HEK293 (cell line): ENCODE results near the gene THEMIS2.

Experiments used
- CTCF ChIA-PET: fragments of 350-600 bp; formaldehyde crosslinking; extraction: SDS; loops from one replicate; lab custom pipeline; 2021; ENCODE audit warnings: antibody characterized with exemption; lab: Yijun Ruan, JAX
- POLR2A ChIA-PET: fragments of 300-600 bp; formaldehyde crosslinking; extraction: SDS; loops from one replicate; lab custom pipeline; 2020; ENCODE audit warnings: antibody characterized with exemption, inconsistent platforms; lab: Yijun Ruan, JAX
- H3K27ac ChIP-seq: fragments of 200-500 bp; sonication (Bioruptor generic); 2 replicates; pipeline ENCODE4 v1.5.1; 2014; ENCODE audit warnings: low read depth, low read length, control low read depth, inconsistent platforms; ENCODE audit errors: extremely low read depth
- H3K36me3 ChIP-seq, 2 experiments: fragments of 200-500 bp in 1 of 2; sonication (Bioruptor generic) in 1 of 2; 1 replicate in 1 of 2; 2 replicates in 1 of 2; pipeline ENCODE4 v1.5.1; 2014 to 2017; ENCODE audit warnings: inconsistent platforms in 2 of 2, low read length in 2 of 2; ENCODE audit not compliant: control insufficient read depth in 2 of 2, insufficient read depth in 1 of 2
- H3K4me1 ChIP-seq: fragments of 200-500 bp; sonication (Bioruptor generic); 2 replicates; pipeline ENCODE4 v1.5.1; 2014; ENCODE audit warnings: mild to moderate bottlenecking, low read length, inconsistent platforms; ENCODE audit not compliant: control insufficient read depth, insufficient read depth
- H3K4me3 ChIP-seq: 2 replicates; pipeline ENCODE4 v1.5.1; 2011; ENCODE audit warnings: low read depth, mild to moderate bottlenecking, control low read depth, low read length, moderate library complexity
- H3K9me3 ChIP-seq: fragments of 200-500 bp; sonication (Bioruptor generic); 2 replicates; pipeline ENCODE4 v1.5.1; 2014; ENCODE audit warnings: low read depth, low read length, inconsistent platforms; ENCODE audit not compliant: control insufficient read depth, insufficient read depth
- AEBP2 ChIP-seq: fragments of 450-650 bp; formaldehyde crosslinking; IDR thresholded peaks from 2 replicates; pipeline ENCODE4 v1.5.1; 2016; ENCODE audit warnings: missing biosample characterization, missing genetic modification characterization, borderline replicate concordance
- EGR2 ChIP-seq: fragments of 450-650 bp; formaldehyde crosslinking; IDR thresholded peaks from 2 replicates; pipeline ENCODE4 v1.5.1; 2016; ENCODE audit warnings: low read depth, missing biosample characterization, missing genetic modification characterization
- GLI4 ChIP-seq: fragments of 450-650 bp; formaldehyde crosslinking; IDR thresholded peaks from 2 replicates; pipeline ENCODE4 v1.5.1; 2016; ENCODE audit warnings: missing biosample characterization, missing genetic modification characterization
- INSM2 ChIP-seq: fragments of 450-650 bp; formaldehyde crosslinking; IDR thresholded peaks from 2 replicates; pipeline ENCODE4 v1.5.1; 2016; ENCODE audit warnings: missing biosample characterization, missing genetic modification characterization
- KLF1 ChIP-seq: fragments of 450-650 bp; formaldehyde crosslinking; IDR thresholded peaks from 2 replicates; pipeline ENCODE4 v1.5.1; 2016; ENCODE audit warnings: missing biosample characterization, missing genetic modification characterization
- KLF17 ChIP-seq: fragments of 450-650 bp; formaldehyde crosslinking; IDR thresholded peaks from 2 replicates; pipeline ENCODE4 v1.5.1; 2016; ENCODE audit warnings: missing biosample characterization, missing genetic modification characterization
- KLF8 ChIP-seq: fragments of 450-650 bp; formaldehyde crosslinking; IDR thresholded peaks from 2 replicates; pipeline ENCODE4 v1.5.1; 2016; ENCODE audit warnings: missing biosample characterization, missing genetic modification characterization
- OVOL3 ChIP-seq: fragments of 450-650 bp; formaldehyde crosslinking; IDR thresholded peaks from 2 replicates; pipeline ENCODE4 v1.5.1; 2016; ENCODE audit warnings: missing biosample characterization, missing genetic modification characterization
- PRDM10 ChIP-seq: fragments of 450-650 bp; formaldehyde crosslinking; IDR thresholded peaks from 2 replicates; pipeline ENCODE4 v1.5.1; 2016; ENCODE audit warnings: missing biosample characterization, missing genetic modification characterization
- REPIN1 ChIP-seq: fragments of 450-650 bp; formaldehyde crosslinking; IDR thresholded peaks from 2 replicates; pipeline ENCODE4 v1.5.1; 2017; ENCODE audit warnings: missing biosample characterization, missing genetic modification characterization, low read depth
- TRIM28 ChIP-seq: IDR thresholded peaks from 2 replicates; pipeline ENCODE4 v1.6.1; 2011; ENCODE audit warnings: low read length, control low read depth, borderline replicate concordance
- YY2 ChIP-seq: fragments of 450-650 bp; formaldehyde crosslinking; IDR thresholded peaks from 2 replicates; pipeline ENCODE4 v1.5.1; 2016; ENCODE audit warnings: missing biosample characterization, missing genetic modification characterization
- ZBTB20 ChIP-seq: fragments of 450-650 bp; formaldehyde crosslinking; IDR thresholded peaks from 2 replicates; pipeline ENCODE4 v1.5.1; 2016; ENCODE audit warnings: missing biosample characterization, missing genetic modification characterization
- ZFHX2 ChIP-seq: fragments of 450-650 bp; formaldehyde crosslinking; conservative IDR thresholded peaks from 2 replicates; pipeline ENCODE4 v1.5.1; 2016; ENCODE audit warnings: missing biosample characterization, missing genetic modification characterization
- ZNF133 ChIP-seq: fragments of 450-650 bp; formaldehyde crosslinking; IDR thresholded peaks from 2 replicates; pipeline ENCODE4 v1.5.1; 2016; ENCODE audit warnings: missing biosample characterization, missing genetic modification characterization
- ZNF140 ChIP-seq: fragments of 450-650 bp; formaldehyde crosslinking; IDR thresholded peaks from 2 replicates; pipeline ENCODE4 v1.5.1; 2016; ENCODE audit warnings: missing biosample characterization, missing genetic modification characterization
- ZNF148 ChIP-seq: fragments of 450-650 bp; formaldehyde crosslinking; IDR thresholded peaks from 2 replicates; pipeline ENCODE4 v1.5.0; 2017; ENCODE audit warnings: missing biosample characterization, missing genetic modification characterization, borderline replicate concordance
- ZNF169 ChIP-seq: fragments of 450-650 bp; formaldehyde crosslinking; IDR thresholded peaks from 2 replicates; pipeline ENCODE4 v1.5.1; 2016; ENCODE audit warnings: missing biosample characterization, missing genetic modification characterization
- ZNF18 ChIP-seq: fragments of 450-650 bp; formaldehyde crosslinking; IDR thresholded peaks from 2 replicates; pipeline ENCODE4 v1.5.1; 2016; ENCODE audit warnings: missing biosample characterization, missing genetic modification characterization
- ZNF341 ChIP-seq: fragments of 450-650 bp; formaldehyde crosslinking; IDR thresholded peaks from 2 replicates; pipeline ENCODE4; 2016; ENCODE audit warnings: low read depth, missing biosample characterization, missing genetic modification characterization
- ZNF560 ChIP-seq: fragments of 450-650 bp; formaldehyde crosslinking; IDR thresholded peaks from 2 replicates; pipeline ENCODE4 v1.5.1; 2017; ENCODE audit warnings: missing biosample characterization, missing genetic modification characterization, borderline replicate concordance
- ZNF664 ChIP-seq: fragments of 450-650 bp; formaldehyde crosslinking; IDR thresholded peaks from 2 replicates; pipeline ENCODE4 v1.5.1; 2016; ENCODE audit warnings: missing biosample characterization, missing genetic modification characterization

The THEMIS2 gene

GRCh38 chr1:27862004-27862403 lies 10.3 kb upstream of the THEMIS2 start:
- ChIA-PET POLR2A (no interaction called here), CTCF (interaction anchor here (0.5 kb wide), 1 partner anchor 106 kb away, joined by 3 read pairs; no protein-coding TSS in a partner anchor)
- Histone ChIP-seq H3K4me1 (no peaks in the 10 kb centered on the region), H3K36me3 (no peaks in the 10 kb centered on the region), H3K9me3 (no peaks in the 10 kb centered on the region), H3K27ac (no peak overlapping the region), H3K4me3 (no peak overlapping the region)
- no peak for TF ChIP-seq PRDM10 (tag by site-specific recombination)
- TF ChIP-seq ZNF341: peak; percentile 31; the same call in 1 of the 2 replicates
- no peak for TF ChIP-seq ZBTB20 (tag by site-specific recombination)
- TF ChIP-seq KLF1 (tag by site-specific recombination): no peak
- TF ChIP-seq ZNF148: no peak
- no peak for TF ChIP-seq ZNF664 (tag by site-specific recombination)
- no peak for TF ChIP-seq INSM2 (tag by site-specific recombination)

- ChIA-PET POLR2A (no interaction called here), CTCF (interaction anchor here (0.6 to 1.4 kb wide), 2 partner anchors 118 to 142 kb away, joined by 3 read pairs; no protein-coding TSS in a partner anchor)
- no peak overlapping the region for H3K4me3 ChIP-seq
- H3K9me3 ChIP-seq: no peaks in the 10 kb centered on the region
- no peaks in the 10 kb centered on the region for H3K36me3 ChIP-seq
- H3K4me1 ChIP-seq: no peaks in the 10 kb centered on the region
- H3K27ac ChIP-seq: no peak overlapping the region
- TF ChIP-seq ZNF133 (no peak), GLI4 (no peak), ZNF140 (tag by site-specific recombination) (no peak), KLF8 (no peak), ZFHX2 (tag by site-specific recombination) (peak; percentile 25), ZNF169 (tag by site-specific recombination) (no peak), OVOL3 (tag by site-specific recombination) (no peak), REPIN1 (tag by site-specific recombination) (no peak), AEBP2 (tag by site-specific recombination) (no peak), ZNF560 (no peak), KLF17 (peak; percentile 31; the same call in 1 of the 2 replicates), EGR2 (0 out of 2 replicates have a peak, but pooled peaks have one; percentile 12), YY2 (tag by site-specific recombination) (no peak), TRIM28 (no peak), ZNF18 (tag by site-specific recombination) (peak; percentile 89)
Observed at GRCh38 chr1:27862671-27863537, 9.4 kb upstream of the THEMIS2 start.
